ENCODE results near the gene MORF4L1.
"Not testable (repeated sequence)": the region's sequence is repeated elsewhere in the genome, so short reads cannot be mapped to it uniquely, and the experiment has no call there.

The MORF4L1 gene

GRCh38 chr15:78842519-78842918 lies 30.2 kb upstream of the MORF4L1 start:
- no peak for TF ChIP-seq POLR2A (IDR thresholded peaks at IDR 0.05; ENCODE audit: extremely low read depth, insufficient read length)
- no peak for TF ChIP-seq MYC (IDR thresholded peaks at IDR 0.05; ENCODE audit: low read depth, low read length)
- TF ChIP-seq MAX (IDR thresholded peaks at IDR 0.05; ENCODE audit: low read depth, low read length) = no peak
- no peak for TF ChIP-seq CTCF (IDR thresholded peaks at IDR 0.05; ENCODE audit: low read depth, low read length)
- H3K4me3 ChIP-seq (ENCODE audit: low read depth, low read length) = no peak overlapping the region
- no peak for DNase-seq (ENCODE audit: low read depth)

GRCh38 chr15:78846906-78847305 lies 25.8 kb upstream of the MORF4L1 start:
- not testable (repeated sequence) for H3K4me3 ChIP-seq (ENCODE audit: low read depth, low read length); DNase-seq (ENCODE audit: low read depth)

GRCh38 chr15:78847387-78847906 lies 25.2 kb upstream of the MORF4L1 start:
- DNase-seq (ENCODE audit: low read depth); H3K4me3 ChIP-seq (ENCODE audit: low read depth, low read length): not testable (repeated sequence)

GRCh38 chr15:78850352-78850751 lies 22.3 kb upstream of the MORF4L1 start:
- no peak for DNase-seq (ENCODE audit: low read depth)
- TF ChIP-seq MAX (IDR thresholded peaks at IDR 0.05; ENCODE audit: low read depth, low read length) (no peak), CTCF (IDR thresholded peaks at IDR 0.05; ENCODE audit: low read depth, low read length) (no peak), POLR2A (IDR thresholded peaks at IDR 0.05; ENCODE audit: extremely low read depth, insufficient read length) (no peak), MYC (IDR thresholded peaks at IDR 0.05; ENCODE audit: low read depth, low read length) (no peak)
- H3K4me3 ChIP-seq (ENCODE audit: low read depth, low read length) = no peak overlapping the region

- DNase-seq (ENCODE audit: low read depth) = no peak
- TF ChIP-seq CTCF (IDR thresholded peaks at IDR 0.05; ENCODE audit: low read depth, low read length) (no peak), MYC (IDR thresholded peaks at IDR 0.05; ENCODE audit: low read depth, low read length) (no peak), MAX (IDR thresholded peaks at IDR 0.05; ENCODE audit: low read depth, low read length) (no peak), POLR2A (IDR thresholded peaks at IDR 0.05; ENCODE audit: extremely low read depth, insufficient read length) (no peak)
- H3K4me3 ChIP-seq (ENCODE audit: low read depth, low read length) = no peak overlapping the region
Observed at GRCh38 chr15:78850941-78851755, 21.5 kb upstream of the MORF4L1 start.

- TF ChIP-seq MAX (IDR thresholded peaks at IDR 0.05; ENCODE audit: low read depth, low read length) (no peak), POLR2A (IDR thresholded peaks at IDR 0.05; ENCODE audit: extremely low read depth, insufficient read length) (no peak), MYC (IDR thresholded peaks at IDR 0.05; ENCODE audit: low read depth, low read length) (no peak), CTCF (IDR thresholded peaks at IDR 0.05; ENCODE audit: low read depth, low read length) (no peak)
- no peak overlapping the region for H3K4me3 ChIP-seq (ENCODE audit: low read depth, low read length)
- DNase-seq (ENCODE audit: low read depth) = no peak
Observed at GRCh38 chr15:78853500-78853899, 19.2 kb upstream of the MORF4L1 start.
